BJ (cell line): ENCODE results near the gene BPGM. TPM values are rescaled to one million over a fixed set of nuclear protein-coding genes. Genes with fewer than 3 reads are reported as not detected.

Experiments
- CTCF ChIA-PET: fragments of 350-600 bp; formaldehyde crosslinking; extraction: SDS; loops from one replicate; lab custom pipeline; 2021; ENCODE audit warnings: antibody characterized with exemption, inconsistent platforms; lab: Yijun Ruan, JAX
- POLR2A ChIA-PET: fragments of 300-600 bp; sonication (Branson Sonifier 250); formaldehyde crosslinking; extraction: SDS; loops from one replicate; lab custom pipeline; 2021; ENCODE audit warnings: antibody characterized with exemption; lab: Charles Lee
- DNase-seq: peaks from one replicate; pipeline ENCODE4 v3.0.0-alpha.2; 2011; ENCODE audit warnings: low read depth
- H3K27me3 ChIP-seq: 2 replicates; pipeline ENCODE4 v1.6.0; 2011; ENCODE audit warnings: low read length; ENCODE audit not compliant: control insufficient read depth, insufficient read depth
- H3K36me3 ChIP-seq: 2 replicates; pipeline ENCODE4 v1.5.1; 2011; ENCODE audit warnings: low read length; ENCODE audit not compliant: control insufficient read depth, insufficient read depth
- H3K4me3 ChIP-seq: 2 replicates; pipeline ENCODE4 v1.5.1; 2011; ENCODE audit warnings: low read depth, mild to moderate bottlenecking, control low read depth, low read length
- CTCF ChIP-seq: IDR thresholded peaks from 2 replicates; pipeline ENCODE4 v1.5.1; 2011; ENCODE audit warnings: low read depth, mild to moderate bottlenecking, control low read depth, inconsistent platforms, low read length, moderate library complexity; ENCODE audit not compliant: insufficient read depth
- polyA plus RNA-seq: library from polyadenylated mRNA; depleted of rRNA; stranded (reverse); fragments of >200 nt; gene quantifications from 2 replicates; pipeline ENCODE4 v1.2.3, GENCODE V29; 2011

The BPGM gene
- polyA plus RNA-seq, 1 experiment: 14.1 TPM

DNA sequence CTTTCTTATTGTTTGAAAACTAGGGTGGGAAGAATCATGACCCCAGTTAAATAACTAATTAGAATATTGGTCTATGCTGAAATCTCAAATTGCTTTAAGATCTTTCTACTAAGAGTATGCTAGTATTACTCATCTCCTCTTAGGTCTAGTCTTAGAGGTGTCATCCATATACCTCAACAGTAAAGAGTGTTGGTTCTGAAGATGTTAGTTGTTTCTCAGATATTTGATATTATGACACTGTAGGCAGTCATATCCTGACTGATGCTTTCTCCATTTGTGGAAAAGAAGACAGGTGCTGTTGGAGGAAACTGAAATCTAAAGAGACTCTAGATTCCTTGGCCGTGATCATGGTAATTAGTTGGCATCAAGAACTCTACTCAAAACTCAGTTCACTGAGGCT, 21.2 kb downstream of the BPGM start:
- TF ChIP-seq CTCF: no peak
- ChIA-PET CTCF (no interaction called here), POLR2A (no interaction called here)
- no peaks in the 10 kb centered on the region for H3K36me3 ChIP-seq
- no peak overlapping the region for H3K4me3 ChIP-seq
- no peaks in the 10 kb centered on the region for H3K27me3 ChIP-seq
- DNase-seq: no peak

- H3K27me3 ChIP-seq: no peaks in the 10 kb centered on the region
- no peak overlapping the region for H3K4me3 ChIP-seq
- TF ChIP-seq CTCF: no peak
- ChIA-PET POLR2A (no interaction called here), CTCF (interaction anchor here (0.6 to 1.6 kb wide), 6 partner anchors 9 to 100 kb away, joined by 3 to 5 read pairs (median 4); no protein-coding TSS in a partner anchor)
- DNase-seq: no peak
- H3K36me3 ChIP-seq: no peaks in the 10 kb centered on the region
These were observed 22.7 kb downstream of the BPGM start for GRCh38 chr7:134669388-134669787.

DNA sequence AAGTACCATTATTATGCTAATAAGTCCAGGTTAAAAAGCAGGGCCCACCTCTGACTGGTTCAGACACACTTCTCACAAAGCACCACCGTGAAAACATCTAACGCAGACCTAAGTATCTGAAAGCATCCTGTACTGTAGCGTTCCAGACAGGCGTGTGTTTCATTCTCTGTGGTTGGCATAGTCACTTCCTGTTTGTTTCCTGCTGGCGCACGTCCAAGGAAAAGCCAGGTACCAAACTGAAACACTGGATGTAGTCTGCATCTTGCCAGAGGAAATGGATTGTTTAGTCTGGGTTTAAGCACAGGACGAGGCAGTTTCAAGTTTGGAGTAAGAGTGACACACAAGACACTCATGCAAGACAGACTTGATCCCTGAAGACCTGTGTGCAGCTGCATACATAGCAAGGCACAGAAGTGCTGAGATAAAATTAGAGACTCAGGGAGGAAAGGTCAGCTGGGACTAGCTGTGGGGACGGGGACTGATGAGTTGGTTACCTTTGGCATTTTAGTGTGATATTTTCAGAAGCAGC, 23.3 kb downstream of the BPGM start:
- TF ChIP-seq CTCF: no peak
- H3K4me3 ChIP-seq: no peak overlapping the region
- H3K36me3 ChIP-seq: no peaks in the 10 kb centered on the region
- ChIA-PET CTCF (interaction anchor here (0.8 to 1.6 kb wide), 6 partner anchors 9 to 21 kb away, joined by 3 to 5 read pairs (median 4); no protein-coding TSS in a partner anchor), POLR2A (no interaction called here)
- DNase-seq: no peak
- H3K27me3 ChIP-seq: no peaks in the 10 kb centered on the region

DNA sequence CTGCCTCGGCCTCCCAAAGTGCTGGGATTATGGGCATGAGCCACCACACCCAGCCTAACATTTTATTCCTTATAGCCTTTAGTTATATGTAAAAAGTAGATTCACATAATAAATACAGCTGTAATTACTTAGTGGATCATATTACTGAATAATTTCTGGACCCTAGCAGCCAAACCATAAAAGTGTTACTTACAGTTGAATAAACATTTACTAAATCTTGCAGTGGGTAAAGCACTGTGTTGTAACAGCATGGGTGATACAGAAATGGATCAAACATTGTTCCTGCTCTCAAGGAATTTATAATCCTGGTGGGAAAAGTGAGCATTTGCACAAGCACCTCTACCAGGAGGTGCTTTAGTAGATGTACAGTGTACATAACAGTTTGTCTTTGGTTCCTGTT, 25.0 kb downstream of the BPGM start:
- no peak for DNase-seq
- Histone ChIP-seq H3K4me3 (no peak overlapping the region), H3K27me3 (no peaks in the 10 kb centered on the region), H3K36me3 (no peaks in the 10 kb centered on the region)
- CTCF ChIA-PET: interaction anchor here (0.9 to 1.3 kb wide), 4 partner anchors 9 to 18 kb away, joined by 3 to 4 read pairs (median 3); no protein-coding TSS in a partner anchor
- POLR2A ChIA-PET: no interaction called here
- TF ChIP-seq CTCF: no peak

- POLR2A ChIA-PET: no interaction called here
These were observed 27.8 kb downstream of the BPGM start for GRCh38 chr7:134674424-134674823.

More at GRCh38 chr7:134674424-134674823, 27.8 kb downstream of the BPGM start:
- no peak for DNase-seq
- no peak overlapping the region for H3K4me3 ChIP-seq
- H3K36me3 ChIP-seq: no peaks in the 10 kb centered on the region
- CTCF ChIA-PET: no interaction called here
- TF ChIP-seq CTCF: no peak
- H3K27me3 ChIP-seq: no peaks in the 10 kb centered on the region
